Skeletal muscle cell (primary cell): Measurements from ENCODE around the gene OSTC.
"Not testable (repeated sequence)": the region's sequence is repeated elsewhere in the genome, so short reads cannot be mapped to it uniquely, and the experiment has no call there.

Source experiments
- DNase-seq: peaks from one replicate; pipeline ENCODE4 v3.0.0-alpha.2; 2010; ENCODE audit warnings: low read depth
- H3K4me3 ChIP-seq: 2 replicates; pipeline ENCODE4 v1.5.1; 2011; ENCODE audit warnings: low read depth, mild to moderate bottlenecking, control low read depth, low read length, moderate library complexity

OSTC gene

DNA sequence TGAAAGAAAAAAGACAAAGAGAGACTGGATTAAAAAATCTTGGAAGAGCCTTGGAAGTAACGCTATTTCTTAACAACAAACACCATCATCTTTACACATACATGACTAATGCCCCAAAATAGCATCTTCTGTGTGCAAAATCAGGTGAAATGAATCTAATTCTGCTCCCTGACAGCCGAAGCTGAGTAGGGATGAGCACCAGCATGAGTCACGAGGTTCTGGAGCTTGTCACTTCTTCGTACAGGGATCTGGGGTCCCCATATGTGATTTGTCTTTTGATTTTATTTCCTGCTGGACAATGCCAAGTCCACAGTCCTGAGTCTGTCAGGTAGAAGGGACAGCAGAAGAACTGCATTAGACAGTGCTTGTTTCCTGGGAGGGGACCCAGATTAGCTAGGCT, 55.9 kb downstream of the OSTC start:
- no peak for DNase-seq
- no peak overlapping the region for H3K4me3 ChIP-seq

DNA sequence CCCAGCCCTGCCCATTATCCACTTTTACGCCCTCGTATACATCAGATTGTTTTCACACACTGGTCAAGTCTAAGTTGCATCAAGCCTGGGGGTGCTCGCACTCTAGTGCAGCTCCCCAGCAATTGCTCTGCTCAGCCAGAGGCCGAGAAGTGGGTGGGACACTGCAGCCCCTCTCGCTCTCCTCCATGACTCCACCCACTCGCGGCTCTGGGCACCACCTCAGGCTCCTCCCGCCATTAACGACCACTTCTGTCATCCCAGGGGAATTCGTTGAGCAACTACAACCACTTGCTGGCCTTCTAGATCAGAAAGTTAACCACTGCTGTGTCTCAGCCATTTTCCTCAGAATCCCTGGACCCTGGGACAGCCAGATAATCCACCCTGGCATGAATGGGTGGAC, 58.8 kb downstream of the OSTC start:
- no peak overlapping the region for H3K4me3 ChIP-seq
- DNase-seq = no peak

DNA sequence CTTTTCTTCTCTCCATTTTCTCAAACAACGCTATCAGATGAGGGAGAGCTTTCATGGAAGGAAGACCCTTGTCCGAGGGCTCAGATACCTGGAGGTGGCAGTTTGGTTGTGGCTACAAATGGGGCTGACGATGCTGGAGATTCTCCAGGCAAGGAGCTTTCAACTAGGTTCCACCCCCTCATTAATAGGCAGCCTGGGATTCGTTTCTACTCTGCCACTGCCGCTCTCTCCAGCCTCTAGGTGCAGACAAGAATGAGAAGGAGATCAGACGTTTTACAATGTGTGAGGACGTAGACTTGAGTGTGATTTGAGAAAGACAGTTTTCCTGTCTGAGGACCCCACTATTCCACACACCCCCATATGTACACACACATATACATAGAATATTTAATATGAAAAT, 59.3 kb downstream of the OSTC start:
- no peak for DNase-seq
- H3K4me3 ChIP-seq = no peak overlapping the region

DNA sequence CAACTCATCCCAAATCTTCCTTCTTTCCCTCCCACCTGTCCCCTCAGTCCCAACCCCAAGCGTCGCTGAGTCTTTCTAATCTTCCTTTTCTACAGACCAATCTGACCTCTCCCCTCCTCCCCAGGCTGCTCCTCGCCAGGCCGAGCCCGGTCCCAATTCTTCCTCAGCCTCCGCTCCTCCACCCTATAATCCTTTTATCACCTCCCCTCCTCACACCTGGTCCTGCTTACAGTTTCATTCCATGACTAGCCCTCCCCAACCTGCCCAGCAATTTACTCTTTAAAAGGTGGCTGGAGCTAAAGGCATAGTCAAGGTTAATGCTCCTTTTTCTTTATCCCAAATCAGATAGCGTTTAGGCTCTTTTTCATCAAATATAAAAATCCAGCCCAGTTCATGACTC, 60.2 kb downstream of the OSTC start:
- H3K4me3 ChIP-seq, DNase-seq: not testable (repeated sequence)

DNA sequence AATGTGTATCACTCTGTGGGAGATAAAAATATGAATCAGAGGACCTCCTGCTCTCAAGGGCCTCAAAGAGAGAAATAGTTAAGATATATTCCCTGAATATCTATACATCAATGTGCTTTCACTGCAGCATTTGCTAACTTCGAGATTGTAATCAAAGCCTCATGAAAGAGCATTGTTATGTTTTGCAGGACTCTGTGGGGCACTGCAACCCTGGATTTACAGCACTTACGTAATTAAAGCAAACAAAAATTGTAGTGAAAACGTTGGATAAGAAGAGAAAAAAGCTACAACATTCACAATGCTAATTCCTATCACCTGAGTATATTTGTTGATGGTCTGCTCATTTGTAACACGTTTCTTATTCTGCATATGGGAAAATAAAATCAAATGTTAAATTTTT, 64.5 kb downstream of the OSTC start:
- no peak overlapping the region for H3K4me3 ChIP-seq
- DNase-seq = no peak

DNA sequence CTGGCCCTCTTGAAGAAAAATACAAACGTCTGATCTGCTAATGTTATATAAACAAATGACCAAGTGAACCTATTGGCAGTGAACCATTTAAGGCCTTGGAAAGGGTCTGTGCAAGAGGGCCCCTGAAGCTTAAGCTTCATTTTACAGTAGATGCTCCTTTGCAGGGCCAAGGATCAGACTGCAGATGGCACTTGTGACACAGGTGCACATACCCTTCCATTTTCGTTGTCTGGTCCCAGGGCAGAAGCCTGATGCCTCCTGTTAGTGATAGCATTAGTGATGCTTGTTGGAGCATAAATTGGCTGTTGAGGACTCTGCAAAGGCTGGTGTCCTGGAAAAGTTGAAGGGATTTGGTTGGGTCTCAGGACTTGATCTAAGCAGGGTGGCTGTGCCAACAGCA, 65.9 kb downstream of the OSTC start:
- DNase-seq = no peak
- H3K4me3 ChIP-seq = no peak overlapping the region

DNA sequence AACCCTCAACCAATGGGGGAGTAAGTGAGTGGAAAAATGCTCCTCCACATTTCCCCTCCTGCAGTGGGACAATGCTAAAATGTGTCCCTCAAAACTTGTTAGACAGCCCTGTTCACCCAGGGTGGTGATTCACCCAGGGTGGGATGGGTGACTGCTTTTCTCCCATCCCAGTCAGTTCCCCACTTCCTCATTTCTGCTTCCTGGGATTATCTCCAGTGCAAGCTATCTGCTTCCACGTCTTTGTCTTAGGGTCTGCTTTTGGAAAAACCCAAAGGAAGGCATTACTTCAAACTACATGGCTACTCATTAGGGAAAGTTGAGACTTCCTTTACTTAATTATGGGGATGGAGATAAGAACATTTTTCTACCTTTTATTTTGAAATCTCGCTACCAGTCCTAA, 67.0 kb downstream of the OSTC start:
- DNase-seq = no peak
- no peak overlapping the region for H3K4me3 ChIP-seq
